Islet of Langerhans (tissue), 1 donor: Measurements from ENCODE around the gene CALCOCO1.
"Not testable (repeated sequence)": the region's sequence is repeated elsewhere in the genome, so short reads cannot be mapped to it uniquely, and the experiment has no call there.

Experiments
- FAIRE-seq: peaks from one replicate; lab custom pipeline; 2011; peaks lifted over from hg19 to GRCh38; lab: Jason Lieb, UNC

The CALCOCO1 gene

DNA sequence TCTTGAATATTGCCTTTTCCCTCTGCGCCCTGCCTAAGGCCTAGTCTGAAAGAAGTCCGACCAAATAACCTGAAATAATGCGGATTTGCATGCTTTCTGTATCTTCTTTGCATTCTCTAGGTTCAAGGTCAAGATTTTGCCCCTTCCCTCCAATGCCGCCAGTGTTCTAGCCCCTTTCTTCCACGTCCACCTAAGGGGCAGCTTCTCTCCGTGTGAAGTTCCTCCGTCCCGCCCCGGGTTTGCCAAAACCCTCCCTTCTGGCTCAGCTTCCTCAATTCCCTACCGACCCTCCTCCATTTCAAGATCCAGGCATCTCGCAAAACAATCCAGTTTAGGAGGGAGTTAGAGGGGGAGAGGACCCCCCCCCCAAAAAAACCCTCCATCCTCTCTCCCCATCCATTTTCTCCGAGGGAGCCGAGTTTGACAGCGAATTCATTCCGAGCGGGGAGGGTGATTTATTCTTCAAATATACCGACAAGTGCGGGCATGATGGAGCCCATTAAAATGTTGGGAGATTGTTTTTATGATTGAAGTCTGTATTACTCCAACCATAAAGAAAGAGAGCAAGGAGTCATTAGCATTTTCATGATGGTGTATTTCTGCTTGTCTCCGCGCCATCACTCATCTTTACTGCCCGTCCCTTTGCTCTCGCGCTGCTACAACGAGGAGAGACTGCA, 30.5 kb downstream of the CALCOCO1 start:
- FAIRE-seq, result no peak

DNA sequence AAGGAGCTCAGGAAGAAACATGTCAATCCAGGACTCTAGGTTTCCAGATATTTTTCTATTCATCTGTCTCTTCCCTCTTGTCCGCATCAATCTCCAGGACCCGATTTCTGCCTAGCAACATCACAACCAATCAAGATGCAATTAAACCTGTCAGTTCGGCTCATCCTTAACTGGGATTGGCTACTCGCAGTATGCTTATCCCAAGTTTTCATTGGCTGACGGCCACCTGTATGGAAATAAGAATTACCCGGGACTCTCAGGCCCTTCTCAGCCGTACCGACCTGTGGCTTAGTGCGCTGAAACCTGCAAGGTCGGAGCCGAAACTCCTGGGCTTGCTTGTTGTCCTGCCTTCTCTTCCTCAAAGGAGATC, 31.0 kb downstream of the CALCOCO1 start:
- FAIRE-seq, result peak; percentile 100

DNA sequence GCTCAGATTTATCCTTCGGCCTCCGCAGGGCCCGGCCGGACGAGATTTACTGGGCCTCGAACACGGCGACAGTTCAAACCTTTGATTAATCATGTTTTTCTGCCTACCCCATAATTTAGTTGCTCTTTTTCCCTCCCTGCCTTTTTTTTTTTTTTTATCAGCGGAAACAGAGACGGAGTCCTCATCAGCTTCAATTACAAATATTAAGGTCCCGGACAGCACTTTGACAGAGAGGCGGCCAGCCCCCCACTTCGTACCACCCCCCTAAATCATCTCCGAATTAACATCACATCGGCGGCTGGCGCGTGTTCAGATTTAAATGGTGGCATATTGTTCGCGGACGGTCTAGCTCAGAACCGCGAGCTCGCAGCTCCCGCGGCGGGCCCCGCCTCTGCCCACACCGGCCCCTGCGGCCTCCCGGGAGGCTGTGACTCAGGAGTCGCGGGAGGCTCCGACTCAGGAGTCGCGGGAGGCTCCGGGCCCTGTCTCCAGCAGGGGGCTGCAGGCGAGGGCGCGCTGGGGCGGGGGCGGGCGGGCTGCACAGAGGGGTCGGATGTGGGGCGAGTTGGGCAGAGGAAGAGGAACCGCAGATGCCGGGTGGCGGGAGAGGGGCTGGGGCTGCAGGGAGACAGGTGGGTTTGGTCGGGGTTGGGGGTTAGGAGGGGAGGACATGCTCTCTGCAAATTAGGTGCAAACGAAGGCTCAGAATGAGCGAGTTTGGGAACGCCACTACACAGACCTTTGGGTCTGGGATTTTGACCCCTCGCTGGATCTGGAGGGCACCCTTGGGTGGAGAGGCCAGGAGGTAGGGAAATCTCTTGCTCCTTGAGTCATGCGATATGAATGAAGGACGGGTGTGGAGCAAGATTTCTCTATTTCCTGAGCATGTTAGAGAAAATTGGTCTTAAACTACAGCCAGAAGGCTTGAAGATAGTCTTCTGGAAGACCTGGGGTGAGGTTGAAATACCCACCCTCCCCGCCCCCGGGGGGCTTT, 31.8 kb downstream of the CALCOCO1 start:
- FAIRE-seq, result no peak

DNA sequence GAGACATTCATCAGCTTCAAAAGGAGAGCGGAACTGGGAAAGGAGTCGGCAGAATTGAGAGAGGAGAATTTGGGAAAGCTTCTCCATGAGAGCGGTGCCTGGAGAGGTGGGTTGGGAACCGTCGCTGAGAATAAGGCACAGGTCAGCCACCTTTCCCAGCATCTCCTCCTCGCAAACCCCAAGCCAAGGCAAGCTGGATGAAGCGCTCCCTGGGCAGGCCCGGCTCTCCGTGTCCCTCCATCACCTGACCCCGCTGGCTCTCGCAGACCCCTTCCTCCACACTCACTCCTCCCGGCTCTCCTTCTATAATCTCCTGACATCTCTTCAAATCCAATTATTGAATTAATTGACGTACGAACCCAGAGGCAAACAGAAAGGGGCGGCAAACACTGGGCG, 32.5 kb downstream of the CALCOCO1 start:
- no peak for FAIRE-seq

DNA sequence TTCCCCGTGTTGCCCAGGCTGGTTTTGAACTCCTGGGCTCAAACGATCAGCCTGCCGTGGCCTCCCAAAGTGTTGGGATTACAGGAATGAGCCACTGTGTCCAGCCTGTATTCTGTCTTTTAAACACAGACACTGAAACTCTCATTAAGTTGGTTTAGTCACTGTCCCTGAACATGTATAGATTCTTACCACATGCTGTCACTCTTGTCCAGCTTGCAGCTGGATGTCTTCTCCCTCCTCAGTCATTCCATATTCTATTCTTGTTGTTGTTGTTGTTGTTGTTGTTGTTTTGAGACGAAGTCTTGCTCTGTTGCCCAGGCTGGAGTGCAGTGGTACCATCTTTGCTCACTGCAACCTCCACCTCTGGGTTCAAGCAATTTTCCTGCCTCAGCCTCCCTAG, 39.1 kb downstream of the CALCOCO1 start:
- no peak for FAIRE-seq

DNA sequence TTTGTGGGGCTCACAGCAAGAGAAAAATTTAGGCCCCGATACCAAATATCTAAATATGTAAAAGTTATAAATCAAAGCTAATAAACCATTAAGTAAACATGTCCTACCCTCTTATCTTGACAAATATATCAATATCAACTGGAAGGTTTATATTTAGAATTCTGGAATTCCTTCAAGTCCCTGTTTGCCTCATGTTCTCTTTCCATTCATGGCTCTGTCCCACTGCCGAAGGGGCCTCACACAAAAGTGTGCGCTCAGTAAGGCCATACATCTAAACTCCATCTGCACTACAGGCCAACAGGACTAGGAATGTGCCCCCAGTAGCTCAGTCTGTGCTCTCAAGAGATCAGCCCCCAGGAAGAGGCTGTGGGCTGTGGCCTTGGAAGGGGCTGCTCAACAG, 40.8 kb downstream of the CALCOCO1 start:
- no peak for FAIRE-seq

DNA sequence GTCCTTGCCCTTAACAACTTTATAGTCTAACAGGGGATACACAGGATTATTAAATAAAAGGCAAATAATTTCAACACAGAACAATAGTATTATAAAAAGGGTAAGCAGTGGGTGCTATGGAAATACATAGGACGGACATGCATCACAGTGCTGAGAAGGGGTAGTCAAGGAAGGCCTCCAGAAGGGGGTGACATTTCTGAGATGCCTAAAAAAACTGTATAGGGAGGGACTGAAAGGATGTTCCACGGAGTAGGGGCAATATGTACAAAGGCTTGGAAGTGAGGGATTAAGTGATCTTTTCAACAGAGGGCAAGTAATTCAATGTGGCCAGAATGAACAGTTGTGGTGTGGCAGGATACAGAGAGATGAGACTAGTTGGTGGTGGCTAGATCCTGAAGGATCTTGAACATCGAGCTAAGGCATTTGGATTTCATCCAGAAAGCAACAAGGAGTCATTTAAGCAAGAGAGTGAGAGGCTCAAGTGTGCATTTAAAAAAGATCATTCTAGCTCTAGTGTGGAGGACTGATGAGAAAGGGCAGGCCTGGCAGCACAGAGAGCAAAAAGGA, 42.5 kb downstream of the CALCOCO1 start:
- FAIRE-seq, result no peak

DNA sequence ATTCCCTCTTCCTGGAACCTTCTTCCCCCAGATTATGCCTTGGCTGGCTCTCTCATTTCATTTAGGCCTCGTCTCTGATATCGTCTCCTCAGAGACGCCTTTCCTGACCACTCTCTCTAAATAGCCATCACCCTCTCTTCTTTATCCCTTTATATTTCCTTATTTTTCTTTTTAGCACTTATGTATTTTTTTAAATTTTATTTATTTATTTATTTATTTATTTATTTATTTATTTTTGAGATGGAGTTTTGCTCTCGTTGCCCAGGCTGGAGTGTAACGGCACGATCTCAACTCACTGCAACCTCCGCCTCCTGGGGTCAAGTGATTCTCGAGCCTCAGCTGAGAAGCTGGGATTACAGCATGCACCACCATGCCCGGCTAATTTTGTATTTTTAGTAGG, 43.3 kb downstream of the CALCOCO1 start:
- FAIRE-seq, result no peak

DNA sequence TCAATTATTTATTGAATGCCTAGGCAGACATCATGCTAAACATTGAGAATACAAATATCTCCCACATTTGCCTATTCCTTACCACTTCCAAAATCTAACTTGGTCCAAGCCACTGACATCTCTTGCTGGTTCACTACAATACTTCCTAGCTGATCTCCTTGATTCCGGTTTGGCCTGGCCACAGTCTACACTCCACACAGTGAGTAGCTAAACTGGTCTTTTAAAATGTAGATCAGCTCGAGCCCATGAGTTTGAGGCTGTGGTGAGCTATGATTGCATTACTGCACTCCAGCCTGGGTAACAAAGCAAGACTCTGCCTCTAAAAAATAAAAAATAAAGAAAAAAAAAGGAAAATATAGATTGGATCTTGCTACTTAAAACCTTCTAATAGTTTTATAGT, 43.8 kb downstream of the CALCOCO1 start:
- FAIRE-seq, result no peak

DNA sequence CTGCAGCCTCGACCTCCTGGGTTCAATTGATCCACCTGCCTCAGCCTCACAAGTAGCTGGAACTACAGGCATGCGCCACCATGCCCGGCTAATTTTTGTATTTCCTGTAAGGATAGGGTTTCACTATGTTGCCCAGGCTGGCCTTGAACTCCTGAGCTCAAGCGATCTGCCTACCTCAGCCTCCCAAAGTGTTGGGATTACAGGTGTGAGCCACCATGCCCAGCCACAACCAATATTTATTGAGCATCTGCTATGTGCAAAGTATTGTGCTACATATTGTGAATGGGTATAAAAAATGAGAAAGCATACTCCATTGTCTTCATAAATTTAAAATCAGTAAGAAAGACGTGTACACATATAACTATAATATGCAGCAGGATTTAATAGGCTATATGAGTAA, 47.2 kb downstream of the CALCOCO1 start:
- not testable (repeated sequence) for FAIRE-seq

DNA sequence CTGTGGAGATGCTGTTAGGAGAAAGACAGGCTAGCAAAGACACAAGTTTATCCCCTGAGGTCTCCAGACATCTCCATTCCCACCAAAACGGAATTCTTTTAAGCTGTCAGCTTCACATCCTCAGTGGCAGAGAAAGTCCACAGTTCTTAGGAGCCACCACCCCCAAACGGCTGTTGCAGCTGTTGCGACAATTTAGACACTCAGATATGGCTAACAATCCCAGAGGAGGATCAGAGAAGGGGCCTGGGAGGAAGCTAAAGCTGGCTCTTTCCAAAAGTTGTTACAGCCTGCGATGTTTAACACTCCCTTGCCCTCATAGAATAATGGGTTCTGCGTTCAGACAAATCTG, 49.5 kb downstream of the CALCOCO1 start:
- FAIRE-seq, result no peak

DNA sequence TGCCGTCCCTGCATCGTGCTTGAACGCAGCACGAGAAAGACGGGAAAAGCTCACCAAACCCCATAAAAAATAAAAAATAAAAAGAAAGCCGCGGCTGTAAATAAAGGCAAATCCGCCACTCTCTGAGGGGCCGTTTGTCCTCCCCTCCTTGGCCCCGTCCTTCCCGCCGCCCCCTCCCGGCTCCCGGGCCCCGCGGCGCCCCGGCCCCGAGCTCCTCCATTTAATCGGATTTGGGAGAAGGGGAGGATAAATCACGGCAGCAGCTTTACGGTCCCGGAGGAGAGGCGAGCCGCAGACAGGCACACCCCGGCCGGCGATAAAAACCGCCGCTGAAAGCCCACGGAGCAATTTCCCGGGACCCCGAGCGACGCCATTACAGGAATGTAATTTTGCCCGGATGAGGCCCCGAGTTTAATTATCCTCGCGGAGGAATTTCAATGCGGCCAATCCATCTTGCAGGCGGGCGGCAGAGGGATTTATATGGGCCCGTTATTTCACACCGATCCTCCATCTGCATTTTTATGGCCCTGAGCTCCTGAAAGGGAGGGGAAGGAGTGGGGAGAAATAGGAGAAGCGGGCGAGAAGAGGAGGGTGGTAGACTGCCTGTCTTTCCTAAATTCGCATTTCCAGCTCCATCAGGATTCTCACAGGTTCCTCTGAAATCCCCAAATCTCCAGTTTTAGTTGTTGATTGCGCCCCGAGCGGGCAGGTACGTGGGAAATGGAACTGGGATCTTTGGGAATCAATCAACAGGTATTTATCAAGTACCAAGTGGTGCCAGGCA, 50.0 kb downstream of the CALCOCO1 start:
- no peak for FAIRE-seq

DNA sequence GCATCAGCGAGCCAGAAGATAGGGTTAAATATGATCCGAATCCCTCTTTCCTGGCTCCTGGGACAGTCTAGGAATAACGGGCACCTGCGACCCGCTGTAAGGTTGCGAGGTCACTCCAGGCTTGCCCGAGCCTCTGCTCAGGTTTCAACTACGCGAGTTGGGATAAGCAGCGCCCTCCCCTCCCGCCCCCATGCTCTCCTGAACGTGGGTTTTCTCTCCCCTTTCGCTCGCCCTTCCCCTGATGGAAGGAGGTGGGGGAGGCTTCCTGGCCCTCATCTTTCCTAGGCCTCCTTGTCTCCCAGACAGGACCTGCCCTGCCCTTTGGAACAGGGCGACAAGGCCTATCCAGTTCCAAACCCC, 50.6 kb downstream of the CALCOCO1 start:
- no peak for FAIRE-seq

DNA sequence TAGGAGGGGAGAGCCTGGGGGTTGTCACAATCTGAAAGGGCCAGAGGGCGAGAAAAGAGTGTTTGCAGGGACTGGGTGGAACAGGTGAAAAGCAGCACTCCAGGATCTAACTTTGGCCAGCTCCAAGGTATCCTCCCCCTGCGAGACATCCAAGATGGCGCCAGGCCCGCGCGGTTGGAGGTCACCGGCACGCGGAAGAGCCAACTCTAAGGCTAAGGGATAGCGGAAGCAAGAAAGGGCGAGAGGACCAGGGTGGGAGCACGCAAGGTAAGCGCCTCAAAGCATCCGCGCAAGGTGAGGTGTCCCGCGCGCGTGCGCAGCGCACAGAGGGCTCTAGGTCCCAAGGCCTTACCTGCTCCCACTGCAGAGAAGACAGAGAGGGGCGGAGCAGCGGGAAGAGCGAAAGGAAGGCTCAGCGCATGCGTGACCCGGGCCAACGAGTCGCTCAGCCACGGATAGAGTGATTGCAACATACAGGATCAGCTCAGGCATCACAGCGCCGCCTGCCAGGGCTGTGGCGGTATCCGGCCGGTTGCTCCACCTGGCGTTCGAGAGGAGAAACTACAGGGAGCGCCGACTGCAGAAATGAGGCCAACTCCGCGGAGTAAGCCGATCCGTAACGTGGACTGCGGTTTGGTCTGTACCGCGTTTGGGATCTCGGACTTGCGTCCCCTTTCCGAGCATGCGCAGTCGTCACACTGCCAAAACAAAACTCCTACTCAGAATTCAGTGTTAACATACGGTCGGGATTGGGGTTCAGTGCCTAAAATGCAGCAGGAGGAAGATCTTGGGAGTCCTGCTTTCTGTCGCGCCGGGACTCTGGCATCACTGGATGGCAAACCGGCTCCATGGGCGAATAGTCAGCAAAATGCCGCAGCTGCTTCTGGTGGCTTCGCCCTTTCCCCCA, 51.3 kb downstream of the CALCOCO1 start, which contains the start of gene ATP5MC2:
ATP5MC2 (minus strand) TSS at position 383 of the 907 bp plus-strand sequence. CDS start 3,469 bp downstream, outside the sequence.
- FAIRE-seq, result no peak

DNA sequence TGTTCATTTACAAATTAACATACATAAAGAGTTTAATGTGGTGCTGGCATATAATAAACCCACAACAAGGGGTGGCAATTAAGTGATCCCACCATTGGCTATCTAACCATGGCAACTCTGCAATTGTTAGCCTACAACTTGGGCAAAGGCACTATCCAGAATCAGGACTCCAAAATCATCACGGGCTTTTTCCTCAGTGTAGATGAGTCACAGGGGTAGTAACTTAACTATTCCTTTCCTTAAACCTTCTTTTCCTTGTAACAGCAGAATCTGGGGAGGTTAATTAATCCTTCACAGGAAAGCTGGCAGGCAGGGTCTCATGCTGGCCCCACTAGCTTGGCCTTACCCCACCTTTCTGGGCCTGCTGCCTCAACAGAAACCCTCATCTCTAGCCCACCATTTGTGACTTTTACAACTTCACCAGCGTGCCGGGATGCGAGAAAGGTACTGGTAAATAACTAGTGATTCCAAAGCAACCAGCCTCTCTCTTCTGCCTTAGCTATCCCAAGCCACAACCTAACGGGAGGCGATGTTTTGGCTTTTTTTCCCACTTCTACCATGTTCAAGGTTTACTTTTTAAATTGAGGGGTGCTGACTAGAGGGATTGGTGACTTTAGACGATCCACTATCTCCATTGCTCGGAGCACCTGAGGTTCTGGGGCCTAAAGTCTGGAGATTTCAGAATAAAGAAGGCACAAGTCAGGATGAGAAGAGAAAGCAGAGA, 52.1 kb downstream of the CALCOCO1 start:
- FAIRE-seq, result no peak

DNA sequence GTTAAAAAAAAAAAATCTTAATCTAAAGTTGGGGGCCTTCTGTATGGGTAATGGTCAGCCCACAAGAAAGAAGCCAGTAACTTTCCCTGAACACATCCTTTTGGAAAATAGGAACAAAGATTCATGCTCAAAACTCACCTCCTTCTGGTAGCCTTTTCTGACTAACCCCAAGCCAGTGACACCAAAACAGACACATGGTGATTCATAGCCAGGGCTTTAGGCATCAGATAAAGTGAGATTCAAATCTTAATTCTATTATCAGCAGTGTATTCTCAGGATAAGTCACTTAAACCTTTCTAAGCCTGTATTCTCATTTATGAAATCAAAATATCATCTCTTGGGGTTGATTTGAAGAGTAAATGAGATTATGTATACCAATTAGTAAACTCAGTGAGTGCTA, 56.3 kb downstream of the CALCOCO1 start:
- no peak for FAIRE-seq

DNA sequence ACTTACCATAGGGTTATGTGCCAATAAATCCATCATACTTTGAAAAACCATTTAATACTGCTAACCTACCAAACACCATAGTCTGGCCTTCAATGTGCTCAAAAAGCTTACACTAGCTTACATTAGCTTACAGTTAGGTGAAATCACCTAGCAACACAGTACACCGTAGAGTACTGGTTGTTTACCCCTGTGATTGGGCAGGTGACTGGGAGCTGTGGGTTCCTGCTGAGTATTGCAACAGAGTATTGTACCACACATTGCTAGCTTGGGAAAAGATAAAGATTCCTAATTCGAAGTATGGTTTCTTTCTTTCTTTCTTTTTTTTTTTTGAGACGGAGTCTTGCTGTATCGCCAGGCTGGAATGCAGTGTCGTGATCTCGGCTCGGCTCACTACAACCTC, 56.9 kb downstream of the CALCOCO1 start:
- no peak for FAIRE-seq

DNA sequence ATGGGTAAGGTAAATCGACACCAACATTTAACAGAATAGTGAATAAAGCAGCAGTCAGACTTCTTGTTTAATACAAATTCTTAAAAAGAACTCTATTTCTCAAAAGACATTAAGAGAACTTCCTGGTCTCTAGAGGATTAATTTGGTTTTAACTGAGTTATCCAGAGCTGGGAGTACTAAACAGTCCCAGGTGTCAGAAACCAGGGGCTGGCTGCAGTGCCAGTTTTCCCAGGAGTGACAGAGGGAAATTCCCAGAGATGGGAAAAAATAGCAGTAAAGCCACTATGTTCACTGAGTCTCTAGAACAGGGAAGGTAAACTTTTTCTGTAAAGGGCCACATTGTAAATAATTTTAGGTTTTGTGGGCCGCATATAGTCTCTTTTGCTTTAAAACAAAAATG, 60.2 kb downstream of the CALCOCO1 start:
- no peak for FAIRE-seq

DNA sequence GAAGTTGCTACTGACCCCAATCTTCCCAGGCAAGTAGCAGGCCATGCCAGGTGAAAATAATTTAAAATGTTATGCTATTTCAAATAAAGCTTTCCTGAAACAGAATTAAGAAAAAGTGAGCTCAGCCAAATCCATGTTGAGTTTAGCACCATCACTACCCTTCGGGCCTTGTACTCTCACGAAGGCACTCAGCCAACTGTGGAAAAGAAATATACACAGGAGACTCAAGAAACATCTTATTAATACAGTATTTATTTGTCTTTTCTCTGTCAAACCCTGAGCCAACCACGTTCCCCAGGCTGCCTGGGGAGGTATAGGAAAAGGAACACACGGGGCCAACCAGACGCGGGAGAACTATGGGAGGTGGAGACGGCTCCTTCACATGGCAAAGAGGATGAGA, 62.3 kb downstream of the CALCOCO1 start:
- no peak for FAIRE-seq

DNA sequence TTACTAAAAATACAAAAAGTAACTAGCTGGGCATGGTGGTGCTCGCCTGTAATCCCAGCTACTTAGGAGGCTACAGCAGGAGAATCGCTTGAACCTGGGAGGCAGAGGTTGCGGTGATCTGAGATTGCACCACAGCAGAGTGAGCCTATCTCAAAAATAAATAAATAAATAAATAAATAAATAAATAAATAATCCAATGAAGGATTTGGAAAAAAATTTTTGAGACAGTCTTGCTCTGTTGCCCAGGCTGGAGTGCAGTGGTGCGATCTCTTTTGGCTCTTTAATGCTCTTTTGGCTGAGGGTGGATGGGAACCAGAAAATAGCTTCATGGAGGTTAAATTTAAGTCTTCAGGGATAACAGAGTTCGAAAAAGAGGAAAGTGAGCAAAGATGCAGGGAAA, 63.1 kb downstream of the CALCOCO1 start:
- FAIRE-seq, result no peak

DNA sequence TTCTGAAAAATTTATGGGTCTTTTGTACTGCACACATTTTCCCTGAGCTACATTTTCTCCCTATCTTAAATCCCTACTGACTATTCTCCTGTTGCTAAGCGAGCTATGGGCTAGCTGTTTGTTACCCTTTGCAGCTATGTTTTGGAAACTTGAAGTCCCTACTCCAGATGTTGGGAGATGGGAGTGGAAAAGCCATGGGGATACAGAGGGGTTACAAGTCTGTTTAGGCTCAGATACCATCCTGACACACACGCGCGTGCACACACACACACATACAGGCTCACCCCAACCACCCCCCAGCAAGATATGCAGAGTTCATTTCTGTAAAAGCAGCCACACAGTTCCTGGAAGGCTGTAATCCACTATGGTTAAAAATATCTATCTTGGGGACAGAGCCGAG, 67.2 kb downstream of the CALCOCO1 start:
- FAIRE-seq, result no peak
